H9 (cell line): ENCODE data around the gene CDC26. TPM values are rescaled to one million over a fixed set of nuclear protein-coding genes. Genes with fewer than 3 reads are reported as not detected.

Experiments
- DNase-seq: peaks from one replicate; pipeline ENCODE4 v3.0.0-alpha.2; 2017
- H2AFZ ChIP-seq: one replicate; pipeline ENCODE4 v1.6.1; 2013; ENCODE audit warnings: mild to moderate bottlenecking, low read length, control low read depth, moderate library complexity
- H2AK5ac ChIP-seq: 2 replicates; pipeline ENCODE4 v1.6.1; 2013; ENCODE audit warnings: low read length, control low read depth, mixed read lengths; ENCODE audit not compliant: insufficient read length
- H2BK120ac ChIP-seq: one replicate; pipeline ENCODE4 v1.6.1; 2013; ENCODE audit warnings: low read depth, mild to moderate bottlenecking, low read length, control low read depth, inconsistent platforms; ENCODE audit not compliant: poor library complexity, severe bottlenecking
- H2BK12ac ChIP-seq: 2 replicates; pipeline ENCODE4 v1.6.1; 2013; ENCODE audit warnings: low read length, control low read depth, mixed read lengths, low read depth; ENCODE audit not compliant: insufficient read length
- H2BK15ac ChIP-seq: 2 replicates; pipeline ENCODE4 v1.6.1; 2013; ENCODE audit warnings: low read depth, low read length, control low read depth
- H2BK20ac ChIP-seq: one replicate; pipeline ENCODE4 v1.6.1; 2013; ENCODE audit warnings: low read depth, mild to moderate bottlenecking, low read length, control low read depth, inconsistent platforms; ENCODE audit not compliant: poor library complexity, severe bottlenecking
- H2BK5ac ChIP-seq: 2 replicates; pipeline ENCODE4 v1.6.1; 2013; ENCODE audit warnings: low read length, control low read depth, mixed read lengths; ENCODE audit not compliant: insufficient read length
- H3K14ac ChIP-seq: 2 replicates; pipeline ENCODE4 v1.6.1; 2013; ENCODE audit warnings: low read length, control low read depth; ENCODE audit not compliant: insufficient read depth
- H3K18ac ChIP-seq: 2 replicates; pipeline ENCODE4 v1.6.1; 2013; ENCODE audit warnings: low read depth, mild to moderate bottlenecking, mixed read lengths, low read length, control low read depth; ENCODE audit not compliant: insufficient read length
- H3K23ac ChIP-seq: 2 replicates; pipeline ENCODE4 v1.6.1; 2013; ENCODE audit warnings: low read length, control low read depth, mixed read lengths, low read depth; ENCODE audit not compliant: insufficient read length
- H3K23me2 ChIP-seq: 2 replicates; pipeline ENCODE4 v1.6.1; 2013; ENCODE audit warnings: low read depth, mild to moderate bottlenecking, mixed read lengths, low read length, control low read depth; ENCODE audit not compliant: insufficient read length, poor library complexity, severe bottlenecking
- H3K27ac ChIP-seq: 2 replicates; pipeline ENCODE4 v1.5.1; 2013; ENCODE audit warnings: low read length, control low read depth, mixed read lengths, low read depth; ENCODE audit not compliant: insufficient read length
- H3K27me3 ChIP-seq: 2 replicates; pipeline ENCODE4 v1.6.1; 2013; ENCODE audit warnings: low read length, control low read depth, inconsistent platforms; ENCODE audit not compliant: insufficient read depth
- H3K4ac ChIP-seq: 2 replicates; pipeline ENCODE4 v1.6.1; 2013; ENCODE audit warnings: low read depth, mild to moderate bottlenecking, control low read depth, inconsistent platforms, low read length, moderate library complexity
- H3K4me1 ChIP-seq: 2 replicates; pipeline ENCODE4 v1.6.1; 2013; ENCODE audit warnings: low read length, control low read depth, inconsistent platforms; ENCODE audit not compliant: insufficient read depth
- H3K4me2 ChIP-seq: 2 replicates; pipeline ENCODE4 v1.6.1; 2013; ENCODE audit warnings: low read length, control low read depth, mixed read lengths; ENCODE audit not compliant: insufficient read length, insufficient read depth
- H3K56ac ChIP-seq: 2 replicates; pipeline ENCODE4 v1.6.1; 2013; ENCODE audit warnings: low read depth, mild to moderate bottlenecking, mixed read lengths, low read length, control low read depth; ENCODE audit not compliant: insufficient read length
- H3K79me1 ChIP-seq: 2 replicates; pipeline ENCODE4 v1.6.1; 2013; ENCODE audit warnings: low read depth, mild to moderate bottlenecking, moderate library complexity, low read length, control low read depth, inconsistent platforms; ENCODE audit not compliant: insufficient read depth, poor library complexity, severe bottlenecking
- H3K79me2 ChIP-seq: 2 replicates; pipeline ENCODE4 v1.6.1; 2013; ENCODE audit warnings: low read length, control low read depth, inconsistent platforms; ENCODE audit not compliant: insufficient read depth
- H3K9ac ChIP-seq: 2 replicates; pipeline ENCODE4 v1.6.1; 2013; ENCODE audit warnings: low read length, control low read depth, mixed read lengths; ENCODE audit not compliant: insufficient read length; ENCODE audit errors: extremely low read depth
- H3K9me3 ChIP-seq: one replicate; pipeline ENCODE4 v1.6.1; 2013; ENCODE audit warnings: low read depth, low read length, inconsistent platforms; ENCODE audit not compliant: control insufficient read depth
- H3T11ph ChIP-seq: one replicate; pipeline ENCODE4 v1.6.1; 2013; ENCODE audit warnings: mild to moderate bottlenecking, low read length, control low read depth, inconsistent platforms
- H4K20me1 ChIP-seq: one replicate; pipeline ENCODE4 v1.6.1; 2013; ENCODE audit not compliant: control insufficient read depth, insufficient read length, insufficient read depth
- H4K5ac ChIP-seq: 2 replicates; pipeline ENCODE4 v1.6.1; 2013; ENCODE audit warnings: low read depth, mild to moderate bottlenecking, mixed read lengths, low read length, control low read depth; ENCODE audit not compliant: insufficient read length
- H4K8ac ChIP-seq: replicated peaks from 2 replicates; pipeline ENCODE4 v1.6.1; 2013; ENCODE audit warnings: low read length, control low read depth, mixed read lengths, low read depth; ENCODE audit not compliant: insufficient read length
- H4K91ac ChIP-seq: 2 replicates; pipeline ENCODE4 v1.6.1; 2013; ENCODE audit warnings: low read depth, mild to moderate bottlenecking, moderate library complexity, mixed read lengths, low read length, control low read depth; ENCODE audit not compliant: insufficient read length
- H3K27ac Mint-ChIP-seq, 3 experiments: 2 replicates in 2 of 3; 3 replicates in 1 of 3; pipeline ENCODE4 v1.8.0; 2020 to 2021; ENCODE audit warnings: mixed read lengths in 3 of 3, mild to moderate bottlenecking in 1 of 3, moderate library complexity in 1 of 3
- H3K27me3 Mint-ChIP-seq: 2 replicates; pipeline ENCODE4 v1.8.0; 2021; ENCODE audit warnings: low read depth, mild to moderate bottlenecking, moderate library complexity, mixed read lengths
- H3K36me3 Mint-ChIP-seq, 3 experiments: 2 replicates in 2 of 3; 3 replicates in 1 of 3; pipeline ENCODE4 v1.8.0; 2020 to 2021; ENCODE audit warnings: low read depth in 3 of 3, mixed read lengths in 3 of 3; ENCODE audit not compliant: insufficient read depth in 1 of 3
- H3K4me1 Mint-ChIP-seq, 2 experiments: 2 replicates each; pipeline ENCODE4 v1.8.0; 2020; ENCODE audit warnings: mixed read lengths in 2 of 2
- H3K4me3 Mint-ChIP-seq, 2 experiments: 2 replicates in 1 of 2; 3 replicates in 1 of 2; pipeline ENCODE4 v1.8.0; 2020 to 2021; ENCODE audit warnings: mild to moderate bottlenecking in 2 of 2, mixed read lengths in 2 of 2, moderate library complexity in 1 of 2
- H3K9me3 Mint-ChIP-seq, 2 experiments: 2 replicates in 1 of 2; 3 replicates in 1 of 2; pipeline ENCODE4 v1.8.0; 2020; ENCODE audit warnings: mild to moderate bottlenecking in 2 of 2, mixed read lengths in 2 of 2, moderate library complexity in 1 of 2
- CTCF ChIP-seq: fragments of 200-600 bp; sonication (generic); conservative IDR thresholded peaks from 3 replicates; pipeline ENCODE4 v1.8.0; 2021; ENCODE audit warnings: antibody characterized with exemption, mild to moderate bottlenecking
- WGBS: extraction: QIAGEN DNeasy Blood & Tissue Kit; methylation state at CpG from one replicate; pipeline ENCODE4 v1.1.7; 2013; ENCODE audit warnings: missing lambda C conversion rate, low lambda C conversion rate, mixed read lengths; ENCODE audit not compliant: insufficient read length; ENCODE audit errors: extremely low coverage; 5-methylcytosine and 5-hydroxymethylcytosine counted together
- total RNA-seq: library from RNA; stranded (reverse); gene quantifications from 2 replicates; pipeline ENCODE4 v1.2.1, GENCODE V29; 2021

CDC26 gene
- total RNA-seq, 1 experiment from 2014 or later: 38.6 TPM

- Histone ChIP-seq H4K20me1 (no peaks in the 10 kb centered on the region), H2AFZ (no peak overlapping the region), H3K27ac (no peak overlapping the region), H2BK5ac (no peak overlapping the region), H4K91ac (no peak overlapping the region), H2BK12ac (no peak overlapping the region), H4K5ac (no peak overlapping the region), H3K4ac (no peak overlapping the region), H2BK15ac (no peak overlapping the region), H3T11ph (no peak overlapping the region), H3K18ac (no peak overlapping the region), H3K79me2 (no peaks in the 10 kb centered on the region), H2AK5ac (no peak overlapping the region), H3K23ac (no peak overlapping the region), H2BK120ac (no peak overlapping the region), H3K14ac (no peak overlapping the region), H3K56ac (no peak overlapping the region), H2BK20ac (no peak overlapping the region), H3K23me2 (no peaks in the 10 kb centered on the region), H3K9ac (no peak overlapping the region), H3K4me2 (no peak overlapping the region), H4K8ac (no peak overlapping the region), H3K9me3 (no peaks in the 10 kb centered on the region), H3K27me3 (no peaks in the 10 kb centered on the region), H3K79me1 (no peaks in the 10 kb centered on the region), H3K4me1 (no peaks in the 10 kb centered on the region)
- no peaks in the 10 kb centered on the region; the same call in 1 of the 2 replicates for H3K27me3 Mint-ChIP-seq
- no peak for TF ChIP-seq CTCF
- no peak overlapping the region for H3K4me3 Mint-ChIP-seq
- H3K4me1 Mint-ChIP-seq: no peaks in the 10 kb centered on the region; a peak in 1 of 4 replicates
- H3K9me3 Mint-ChIP-seq: no peaks in the 10 kb centered on the region
- H3K36me3 Mint-ChIP-seq: no peaks in the 10 kb centered on the region
- no peak for DNase-seq
- no CpG with 5 or more reads among the region's 5 CpGs for WGBS
- no peak overlapping the region for H3K27ac Mint-ChIP-seq
Measured at GRCh38 chr9:113313261-113313660, 37.9 kb upstream of the CDC26 start.
